GM12891 (cell line): ENCODE measurements around the gene SSH3.

Experiments used
- PAX5 ChIP-seq: IDR thresholded peaks from 2 replicates; pipeline ENCODE4 v1.6.1; 2011; ENCODE audit warnings: low read length, moderate library complexity, mild to moderate bottlenecking; ENCODE audit not compliant: insufficient read depth, severe bottlenecking
- POLR2A ChIP-seq: IDR thresholded peaks from 2 replicates; pipeline ENCODE4 v1.6.1; 2011; ENCODE audit warnings: low read depth, low read length, control low read depth
- POLR2AphosphoS5 ChIP-seq: IDR thresholded peaks from 2 replicates; pipeline ENCODE4 v1.6.1; 2011; ENCODE audit warnings: low read depth, low read length, control low read depth
- SPI1 ChIP-seq: IDR thresholded peaks from 2 replicates; pipeline ENCODE4 v1.6.1; 2011; ENCODE audit warnings: low read depth, low read length, control low read depth
- TAF1 ChIP-seq: IDR thresholded peaks from 2 replicates; pipeline ENCODE4 v1.6.1; 2011; ENCODE audit warnings: low read depth, low read length, control low read depth

DNA sequence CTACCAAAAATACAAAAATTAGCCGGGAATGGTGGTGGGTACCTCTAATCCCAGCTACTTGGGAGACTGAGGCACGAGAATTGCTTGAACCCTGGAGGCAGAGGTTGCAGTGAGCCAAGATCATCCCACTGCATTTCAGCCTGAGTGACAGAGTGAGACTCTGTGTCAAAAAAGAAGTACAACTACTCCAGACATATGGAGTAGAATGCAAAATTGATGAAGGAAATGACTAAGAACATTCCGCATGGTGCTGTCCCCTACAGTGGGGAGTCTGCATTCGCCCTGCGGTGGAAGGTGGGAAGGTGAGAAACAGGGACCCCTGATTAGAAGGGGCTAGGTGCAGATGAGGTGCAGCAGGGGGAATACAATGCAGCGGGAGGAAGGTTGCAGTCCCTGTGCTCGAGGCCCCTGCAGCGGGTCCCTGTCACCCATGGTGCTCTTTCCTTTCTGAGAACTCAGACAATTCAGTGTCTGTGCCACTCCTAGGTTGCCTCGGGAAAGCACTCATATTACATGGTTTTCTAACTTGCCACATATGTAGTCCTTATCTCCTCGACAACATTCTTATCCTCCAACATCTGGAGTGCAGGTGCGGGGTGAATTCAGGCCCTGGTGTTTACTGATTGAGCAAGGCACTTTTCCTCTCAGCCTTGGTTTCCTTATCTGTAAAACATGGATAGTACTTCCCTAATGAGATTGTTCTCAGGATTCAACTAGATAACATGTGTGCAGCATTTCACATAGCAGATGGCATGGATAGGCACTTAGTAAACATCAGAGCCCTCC is 44.8 kb downstream of the SSH3 start:
- no peak for TF ChIP-seq POLR2A
- TF ChIP-seq POLR2AphosphoS5 = no peak
- no peak for TF ChIP-seq TAF1
- TF ChIP-seq SPI1 = no peak
- no peak for TF ChIP-seq PAX5
